Measurements from ENCODE around the gene SEC61B.

DNA sequence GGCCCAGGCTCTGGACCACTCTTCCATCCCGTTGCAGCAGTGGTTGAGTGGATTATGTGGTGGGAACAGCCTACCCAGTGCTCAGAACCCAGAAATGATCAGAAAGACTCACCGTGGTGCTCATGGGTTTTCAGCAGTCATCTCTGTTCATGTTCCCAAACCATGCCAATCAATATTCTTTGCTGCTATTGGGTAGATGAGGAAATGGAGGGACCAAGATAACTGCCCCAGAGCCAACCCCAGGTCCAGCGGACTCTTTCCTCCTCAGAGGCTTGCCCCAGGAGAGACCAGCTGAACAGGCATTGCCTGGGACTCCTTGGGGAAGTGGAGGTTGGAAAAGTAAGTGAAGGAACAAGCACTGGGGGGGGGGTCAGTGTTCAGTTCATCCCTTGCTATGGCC is 38.5 kb upstream of the SEC61B start:
- TF ChIP-seq, protein P1, sequence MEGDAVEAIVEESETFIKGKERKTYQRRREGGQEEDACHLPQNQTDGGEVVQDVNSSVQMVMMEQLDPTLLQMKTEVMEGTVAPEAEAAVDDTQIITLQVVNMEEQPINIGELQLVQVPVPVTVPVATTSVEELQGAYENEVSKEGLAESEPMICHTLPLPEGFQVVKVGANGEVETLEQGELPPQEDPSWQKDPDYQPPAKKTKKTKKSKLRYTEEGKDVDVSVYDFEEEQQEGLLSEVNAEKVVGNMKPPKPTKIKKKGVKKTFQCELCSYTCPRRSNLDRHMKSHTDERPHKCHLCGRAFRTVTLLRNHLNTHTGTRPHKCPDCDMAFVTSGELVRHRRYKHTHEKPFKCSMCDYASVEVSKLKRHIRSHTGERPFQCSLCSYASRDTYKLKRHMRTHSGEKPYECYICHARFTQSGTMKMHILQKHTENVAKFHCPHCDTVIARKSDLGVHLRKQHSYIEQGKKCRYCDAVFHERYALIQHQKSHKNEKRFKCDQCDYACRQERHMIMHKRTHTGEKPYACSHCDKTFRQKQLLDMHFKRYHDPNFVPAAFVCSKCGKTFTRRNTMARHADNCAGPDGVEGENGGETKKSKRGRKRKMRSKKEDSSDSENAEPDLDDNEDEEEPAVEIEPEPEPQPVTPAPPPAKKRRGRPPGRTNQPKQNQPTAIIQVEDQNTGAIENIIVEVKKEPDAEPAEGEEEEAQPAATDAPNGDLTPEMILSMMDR (IDR thresholded peaks at IDR 0.05) = no peak
- no peak for TF ChIP-seq POLR2A (IDR thresholded peaks at IDR 0.05)
